Left ventricle myocardium superior (tissue), 1 donor: ENCODE measurements around the gene GSTM2. TPM values are rescaled to one million over a fixed set of nuclear protein-coding genes. Genes with fewer than 3 reads are reported as not detected.
"Not testable (repeated sequence)": the region's sequence is repeated elsewhere in the genome, so short reads cannot be mapped to it uniquely, and the experiment has no call there.

Experiments used
- ATAC-seq: fragments of 200-7000 bp; cut with Tn5 transposase; one replicate; pipeline ENCODE4 v1.9.1; 2020; ENCODE audit warnings: mild to moderate bottlenecking, moderate library complexity
- DNase-seq: peaks from one replicate; pipeline ENCODE4 v3.0.0-alpha.2; 2020
- intact Hi-C: fragments of 100-400 bp; cut with micrococcal nuclease; formaldehyde crosslinking; loops from one replicate; pipeline ENCODE4 v1.11.0; 2022
- total RNA-seq: library from RNA; stranded (reverse); fragmentation: NEBNext Ultra II Directional; extraction: Animal tissue kit (Norgen Biotek cat#: 25700); gene quantifications from one replicate; pipeline ENCODE4 v1.2.1, GENCODE V29; 2021
- donor health status: DM: no; HTN: yes; CAD: no; lungs with severe emphysema.

The GSTM2 gene
- total RNA-seq, 1 donor from 2014 or later: 83.6 TPM

DNA sequence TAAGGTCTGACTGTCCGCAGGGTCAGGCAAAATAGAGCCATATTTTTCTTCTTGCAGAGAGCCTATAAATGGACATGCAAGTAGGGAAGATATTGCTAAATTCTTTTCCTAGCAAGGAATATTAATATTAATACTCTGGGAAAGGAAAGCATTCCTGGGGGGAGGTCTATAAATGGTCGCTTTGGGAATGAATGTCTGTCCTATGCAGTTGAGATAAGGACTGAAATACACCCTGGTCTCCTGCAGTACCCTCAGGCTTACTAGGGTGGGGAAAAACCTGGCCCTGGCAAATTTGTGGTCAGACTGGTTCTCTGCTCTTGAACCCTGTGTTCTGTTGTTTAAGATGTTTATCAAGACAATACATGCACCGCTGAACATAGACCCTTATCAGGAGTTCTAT is 35.1 kb downstream of the GSTM2 start:
- intact Hi-C loops, DNase-seq, ATAC-seq: not testable (repeated sequence)

DNA sequence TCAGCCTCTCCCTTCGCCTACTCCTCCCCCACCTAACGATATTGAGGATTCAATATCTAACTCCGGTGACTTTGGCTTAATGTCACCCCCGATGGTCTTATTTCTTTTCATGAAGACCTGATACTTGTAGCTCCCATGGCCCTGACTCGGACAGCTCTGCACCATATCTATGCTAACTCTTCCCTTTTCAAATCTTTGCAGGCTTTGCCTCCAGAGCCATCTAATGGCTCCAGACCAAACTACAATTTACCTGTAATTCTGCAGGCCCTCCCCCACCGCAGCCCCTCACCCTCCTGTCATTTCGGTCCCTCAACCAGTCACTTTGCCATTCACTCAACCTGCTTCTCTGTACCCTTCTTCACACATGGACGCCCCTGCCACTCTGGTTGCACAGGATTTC is 36.3 kb downstream of the GSTM2 start:
- intact Hi-C loops: no loop called here
- ATAC-seq (no peak), DNase-seq (no peak)

DNA sequence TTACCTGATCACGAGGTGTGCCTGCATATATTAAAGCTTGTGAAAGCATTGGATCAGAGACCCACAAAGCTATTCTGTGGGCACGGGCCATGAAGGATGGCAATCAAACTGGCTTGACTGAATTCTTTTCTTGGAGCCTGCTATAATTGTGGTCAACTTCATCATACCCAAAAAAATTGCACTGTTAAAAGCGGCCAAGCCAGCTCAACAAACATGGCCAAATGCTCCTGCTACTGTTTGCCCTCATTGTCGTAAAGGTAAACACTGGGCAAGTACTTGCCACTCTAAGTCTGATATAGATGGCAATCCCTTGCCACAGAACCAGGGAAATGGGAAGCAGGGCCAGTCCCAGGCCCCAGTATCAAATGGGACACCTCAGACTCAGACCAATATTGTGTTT is 37.6 kb downstream of the GSTM2 start:
- no peak for DNase-seq
- no peak for ATAC-seq
- intact Hi-C loops: no loop called here

DNA sequence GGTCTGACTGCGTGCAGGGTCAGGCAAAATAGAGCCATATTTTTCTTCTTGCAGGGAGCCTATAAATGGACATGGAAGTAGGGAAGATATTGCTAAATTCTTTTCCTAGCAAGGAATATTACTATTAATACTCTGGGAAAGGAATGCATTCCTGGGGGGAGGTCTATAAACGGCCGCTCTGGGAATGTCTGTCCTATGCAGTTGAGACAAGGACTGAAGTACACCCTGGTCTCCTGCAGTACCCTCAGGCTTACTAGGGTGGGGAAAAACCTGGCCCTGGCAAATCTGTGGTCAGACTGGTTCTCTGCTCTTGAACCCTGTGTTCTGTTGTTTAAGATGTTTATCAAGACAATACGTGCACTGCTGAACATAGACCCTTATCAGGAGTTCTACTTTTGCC is 41.1 kb downstream of the GSTM2 start:
- intact Hi-C loops, DNase-seq, ATAC-seq: not testable (repeated sequence)

DNA sequence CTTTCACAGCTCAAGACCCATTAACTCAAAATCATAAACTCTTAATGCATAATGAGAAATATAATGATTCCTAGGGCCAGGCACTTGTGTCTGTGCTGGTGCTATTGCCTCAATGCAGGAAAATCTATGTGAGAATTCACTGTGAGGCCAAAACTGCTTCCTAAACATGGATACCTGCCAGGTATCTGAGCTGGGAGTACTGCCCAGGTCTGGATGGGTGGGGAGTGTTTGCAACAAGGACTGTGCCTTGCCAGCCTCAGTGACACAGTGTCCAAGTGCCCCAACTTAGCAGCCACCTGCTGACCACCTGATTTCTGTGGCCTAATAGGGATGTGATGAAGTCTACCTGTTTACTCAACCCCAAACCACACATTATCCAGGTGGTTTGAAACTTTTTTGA is 42.0 kb downstream of the GSTM2 start:
- peak; percentile 40 for ATAC-seq
- DNase-seq, intact Hi-C loops: not testable (repeated sequence)

DNA sequence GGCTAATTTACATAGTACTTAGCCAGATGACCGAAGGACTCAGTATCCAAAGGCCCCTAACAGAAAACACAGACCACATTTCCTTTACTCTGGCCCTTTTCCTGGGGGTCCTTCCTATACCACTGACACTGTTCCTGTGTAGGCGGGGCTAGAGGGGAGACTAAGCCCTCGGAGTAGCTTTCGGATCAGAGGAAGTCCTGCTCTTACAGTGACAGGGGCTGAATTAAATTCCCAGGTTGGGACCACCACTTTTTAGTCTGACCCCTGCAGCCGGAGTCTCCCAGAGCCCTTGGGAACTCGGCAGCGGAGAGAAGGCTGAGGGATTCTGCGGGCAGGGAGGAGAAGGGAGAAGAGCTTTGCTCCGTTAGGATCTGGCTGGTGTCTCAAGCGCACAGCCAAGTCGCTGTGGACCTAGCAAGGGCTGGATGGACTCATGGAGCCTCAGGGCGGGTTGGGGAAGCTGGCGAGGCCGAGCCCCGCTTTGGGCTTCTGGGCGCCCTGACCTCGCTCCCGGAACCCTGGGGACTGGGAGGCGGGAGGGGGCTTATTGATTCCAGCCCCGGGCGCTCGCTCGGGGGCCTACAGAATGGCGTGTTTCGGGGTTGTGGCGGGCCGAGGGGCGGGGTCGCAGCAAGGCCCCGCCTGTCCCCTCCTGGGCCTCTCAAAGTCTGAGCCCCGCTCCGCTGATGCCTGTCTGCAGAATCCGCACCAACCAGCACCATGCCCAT is 43.9 kb downstream of the GSTM2 start, which contains the start of gene GSTM5:
Gene GSTM5 (plus strand): TSS at position 659 of the 728 bp plus-strand sequence. CDS start 62 bp downstream, at position 721.
- peak; percentile 84 for ATAC-seq
- intact Hi-C loops: not testable (repeated sequence)
- DNase-seq: peak; percentile 64

DNA sequence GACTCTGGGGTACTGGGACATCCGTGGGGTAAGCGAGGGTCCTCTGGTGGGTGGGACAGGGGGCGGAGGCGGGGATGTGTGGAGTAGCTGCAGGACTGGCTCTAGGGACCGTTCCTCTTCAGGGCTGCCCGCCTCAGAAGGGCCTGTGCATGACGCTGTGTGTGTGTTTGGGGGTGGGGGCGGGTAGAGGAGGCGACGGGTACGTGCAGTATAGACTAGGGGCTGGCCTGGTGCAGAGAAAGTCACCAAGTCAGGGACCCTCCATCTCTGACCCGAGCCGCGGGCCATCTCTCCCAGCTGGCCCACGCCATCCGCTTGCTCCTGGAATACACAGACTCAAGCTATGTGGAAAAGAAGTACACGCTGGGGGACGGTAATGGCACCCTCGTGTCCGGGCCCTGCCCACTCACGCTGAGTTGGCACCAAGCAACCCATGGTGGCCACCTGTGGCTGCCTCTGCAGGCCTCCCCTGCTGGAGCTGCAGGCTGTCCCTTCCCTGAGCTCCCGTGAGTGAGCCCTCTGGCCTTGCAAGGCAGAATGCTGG is 44.5 kb downstream of the GSTM2 start:
- DNase-seq: no peak
- intact Hi-C loops: no loop called here
- ATAC-seq: peak; percentile 30

DNA sequence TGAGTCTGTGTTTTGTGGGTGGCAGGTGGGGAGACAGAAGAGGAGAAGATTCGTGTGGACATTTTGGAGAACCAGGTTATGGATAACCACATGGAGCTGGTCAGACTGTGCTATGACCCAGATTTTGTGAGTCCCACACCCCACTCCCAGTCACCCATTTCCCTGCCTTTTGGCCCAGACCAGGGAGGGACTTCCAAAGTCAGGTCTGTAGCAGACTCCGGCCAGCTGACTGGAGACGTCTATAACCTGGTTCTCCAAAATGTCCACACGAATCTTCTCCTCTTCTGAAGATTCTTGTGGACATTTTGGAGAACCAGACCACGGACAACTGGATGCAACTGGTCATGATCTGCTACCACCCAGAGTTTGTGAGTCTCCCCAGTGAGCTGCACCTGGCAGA is 45.8 kb downstream of the GSTM2 start:
- intact Hi-C loops: no loop called here

DNA sequence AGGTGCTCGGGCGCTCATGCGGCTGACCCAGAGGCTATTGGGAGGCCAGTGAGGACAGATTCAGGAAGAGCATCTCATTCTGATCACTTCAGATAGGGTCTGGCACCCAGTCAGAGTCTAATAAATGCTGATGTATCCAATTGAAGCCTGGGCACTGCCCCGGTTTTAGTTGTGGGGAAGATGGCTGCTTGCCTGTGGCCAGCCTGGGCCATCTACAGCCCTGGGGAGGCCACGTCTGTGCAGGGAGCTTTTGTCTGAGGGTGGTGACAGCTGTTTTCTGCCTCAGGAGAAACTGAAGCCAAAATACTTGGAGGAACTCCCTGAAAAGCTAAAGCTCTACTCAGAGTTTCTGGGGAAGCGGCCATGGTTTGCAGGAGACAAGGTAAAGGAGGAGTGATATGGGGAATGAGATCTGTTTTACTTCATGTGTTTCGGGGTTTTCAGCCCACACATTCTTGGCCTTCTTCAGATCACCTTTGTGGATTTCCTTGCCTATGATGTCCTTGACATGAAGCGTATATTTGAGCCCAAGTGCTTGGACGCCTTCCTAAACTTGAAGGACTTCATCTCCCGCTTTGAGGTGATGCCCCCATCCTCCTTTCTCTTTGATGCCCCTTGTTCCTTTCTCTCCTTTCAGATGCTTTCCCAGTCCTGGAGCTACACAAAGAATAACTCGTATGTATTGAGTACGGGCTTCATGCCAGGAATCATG is 47.0 kb downstream of the GSTM2 start:
- ATAC-seq (no peak), DNase-seq (no peak)
- intact Hi-C loops: no loop called here

More for the DNA sequence above, 45.8 kb downstream of the GSTM2 start:
- DNase-seq (no peak), ATAC-seq (no peak)

DNA sequence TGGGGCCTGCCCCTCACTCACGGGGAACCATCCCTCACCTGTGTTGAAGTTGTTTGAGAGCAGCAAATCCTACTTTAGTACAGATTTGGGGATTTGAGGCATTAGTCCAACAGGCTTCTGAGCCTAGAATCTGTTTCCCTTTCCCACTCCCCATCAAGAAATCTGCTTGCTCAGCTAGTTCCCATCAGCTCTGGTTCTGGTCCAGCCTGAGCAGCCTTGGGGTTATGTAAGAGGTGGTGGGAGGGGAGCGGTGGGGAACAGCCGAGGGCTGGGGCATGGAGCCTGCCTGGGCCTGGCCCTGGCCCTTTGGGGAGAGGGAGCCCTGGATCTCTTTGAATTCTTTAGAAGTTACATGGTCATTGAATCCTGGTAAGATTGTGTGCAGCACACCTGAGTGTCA is 48.3 kb downstream of the GSTM2 start:
- DNase-seq (no peak), ATAC-seq (peak; percentile 31)
- intact Hi-C loops: no loop called here

DNA sequence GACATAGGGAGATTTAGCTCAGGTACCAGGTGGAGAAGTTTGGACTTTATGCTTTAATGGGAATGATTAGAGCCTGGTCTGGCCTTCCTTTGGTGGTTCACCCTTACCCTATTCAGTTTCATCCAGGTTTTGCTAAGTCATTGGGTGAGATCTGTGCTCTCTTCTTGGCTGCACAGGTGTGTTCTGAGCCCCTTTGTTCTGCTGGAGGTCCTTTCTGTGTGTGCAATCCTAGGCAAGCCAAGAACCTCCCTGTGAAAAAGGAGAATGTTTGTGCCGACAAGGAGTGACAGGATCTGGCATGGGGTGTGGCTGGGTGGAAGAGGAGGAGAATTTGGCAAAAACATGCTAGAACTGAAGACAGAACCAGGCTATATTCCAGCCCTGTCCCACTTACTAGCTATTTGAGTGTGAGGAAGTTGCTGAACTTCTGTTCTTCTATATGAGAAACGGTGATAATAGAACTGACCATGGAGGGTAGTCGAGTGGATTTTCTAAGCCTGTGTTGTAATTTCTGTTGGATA is 48.8 kb downstream of the GSTM2 start:
- ATAC-seq (peak; percentile 59), DNase-seq (no peak)
- intact Hi-C loops: no loop called here

DNA sequence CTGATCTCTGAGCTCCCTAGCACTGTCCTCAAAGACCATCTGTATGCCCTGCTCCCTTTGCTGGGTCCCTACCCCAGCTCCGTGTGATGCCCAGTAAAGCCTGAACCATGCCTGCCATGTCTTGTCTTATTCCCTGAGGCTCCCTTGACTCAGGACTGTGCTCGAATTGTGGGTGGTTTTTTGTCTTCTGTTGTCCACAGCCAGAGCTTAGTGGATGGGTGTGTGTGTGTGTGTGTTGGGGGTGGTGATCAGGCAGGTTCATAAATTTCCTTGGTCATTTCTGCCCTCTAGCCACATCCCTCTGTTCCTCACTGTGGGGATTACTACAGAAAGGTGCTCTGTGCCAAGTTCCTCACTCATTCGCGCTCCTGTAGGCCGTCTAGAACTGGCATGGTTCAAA is 49.9 kb downstream of the GSTM2 start:
- intact Hi-C loops: no loop called here
- DNase-seq: no peak
- no peak for ATAC-seq

DNA sequence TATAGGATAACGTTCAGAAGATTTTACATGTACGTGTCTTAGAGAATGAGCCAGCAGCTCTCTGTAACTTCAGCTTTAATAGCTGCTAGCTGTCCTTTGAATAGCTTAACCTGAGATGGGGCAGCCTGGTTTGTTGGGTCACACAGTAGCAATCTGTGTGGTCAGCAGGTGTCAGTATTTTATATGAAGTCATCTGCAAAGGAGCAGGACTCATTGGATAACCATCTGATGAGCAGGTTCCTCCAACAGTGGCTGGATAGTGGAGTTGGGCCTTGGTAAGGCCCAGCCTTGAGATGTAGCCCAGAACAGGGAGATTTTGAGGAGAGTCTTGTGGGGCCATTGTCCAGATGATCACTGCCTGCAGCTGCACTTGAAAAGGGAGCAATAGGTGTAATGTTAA is 50.6 kb downstream of the GSTM2 start:
- intact Hi-C loops: no loop called here
- DNase-seq (no peak), ATAC-seq (peak; percentile 60)

DNA sequence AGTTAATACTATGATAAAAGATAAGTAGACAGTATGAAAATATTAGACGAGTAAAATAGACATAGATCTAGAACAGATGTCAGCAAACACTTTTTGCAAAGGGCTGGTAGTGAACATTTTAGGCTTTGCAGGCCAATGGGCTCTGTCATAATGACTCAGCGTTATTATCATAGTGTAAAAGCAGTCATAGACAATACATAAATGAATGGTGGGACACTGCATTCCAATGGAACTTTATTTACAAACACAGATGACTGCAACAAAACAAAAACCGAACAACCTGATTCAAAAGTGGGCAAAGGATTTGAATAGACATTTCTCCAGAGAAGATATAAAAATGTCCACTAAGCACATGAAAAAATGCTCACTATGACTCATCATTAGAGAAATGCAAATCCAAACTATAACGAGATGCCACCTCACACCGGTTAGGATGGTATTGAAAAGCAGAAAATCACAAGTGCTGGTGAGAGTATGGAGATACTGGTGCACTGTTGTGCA is 51.5 kb downstream of the GSTM2 start:
- DNase-seq (no peak), ATAC-seq (no peak)
- intact Hi-C loops: no loop called here

DNA sequence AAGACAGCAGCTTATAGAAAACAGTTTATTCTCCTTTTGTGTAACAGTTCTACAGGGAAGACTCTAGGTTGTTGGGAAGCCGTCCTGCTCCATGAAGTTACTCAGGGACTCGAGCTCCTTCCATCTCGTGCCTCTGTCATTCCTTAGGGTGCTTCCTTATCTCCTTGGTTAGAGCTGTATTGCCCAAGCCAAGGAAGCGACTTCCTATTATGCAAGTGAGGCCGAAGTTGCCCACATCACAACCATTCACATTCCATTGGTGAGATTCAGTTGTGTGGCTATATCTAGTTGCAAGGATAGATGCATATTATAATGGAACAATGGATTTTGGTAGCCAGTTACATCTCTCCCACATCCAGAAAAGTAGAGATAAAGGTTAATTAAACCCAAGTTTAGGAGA is 53.2 kb downstream of the GSTM2 start:
- intact Hi-C loops: no loop called here
- ATAC-seq (no peak), DNase-seq (no peak)

DNA sequence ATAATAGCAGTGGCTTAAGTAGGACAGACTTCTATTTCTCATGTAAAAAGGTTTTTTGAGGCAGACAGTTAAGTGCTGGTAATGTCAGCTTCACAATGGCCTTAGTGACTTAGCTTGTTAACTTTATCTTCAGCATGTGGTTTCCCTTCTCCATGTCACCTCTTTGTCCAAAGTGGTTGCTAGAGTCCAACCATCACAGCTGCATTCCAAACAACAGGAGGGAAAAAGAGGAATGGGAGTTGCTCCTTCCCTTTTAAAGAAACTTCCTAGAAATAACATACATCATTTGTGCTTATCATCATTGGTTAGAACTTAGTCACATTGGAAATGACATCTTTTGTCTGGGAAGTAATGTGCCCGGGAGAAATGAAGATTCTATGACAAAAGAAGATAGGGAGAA is 54.1 kb downstream of the GSTM2 start:
- intact Hi-C loops: no loop called here
- no peak for ATAC-seq
- DNase-seq: no peak

DNA sequence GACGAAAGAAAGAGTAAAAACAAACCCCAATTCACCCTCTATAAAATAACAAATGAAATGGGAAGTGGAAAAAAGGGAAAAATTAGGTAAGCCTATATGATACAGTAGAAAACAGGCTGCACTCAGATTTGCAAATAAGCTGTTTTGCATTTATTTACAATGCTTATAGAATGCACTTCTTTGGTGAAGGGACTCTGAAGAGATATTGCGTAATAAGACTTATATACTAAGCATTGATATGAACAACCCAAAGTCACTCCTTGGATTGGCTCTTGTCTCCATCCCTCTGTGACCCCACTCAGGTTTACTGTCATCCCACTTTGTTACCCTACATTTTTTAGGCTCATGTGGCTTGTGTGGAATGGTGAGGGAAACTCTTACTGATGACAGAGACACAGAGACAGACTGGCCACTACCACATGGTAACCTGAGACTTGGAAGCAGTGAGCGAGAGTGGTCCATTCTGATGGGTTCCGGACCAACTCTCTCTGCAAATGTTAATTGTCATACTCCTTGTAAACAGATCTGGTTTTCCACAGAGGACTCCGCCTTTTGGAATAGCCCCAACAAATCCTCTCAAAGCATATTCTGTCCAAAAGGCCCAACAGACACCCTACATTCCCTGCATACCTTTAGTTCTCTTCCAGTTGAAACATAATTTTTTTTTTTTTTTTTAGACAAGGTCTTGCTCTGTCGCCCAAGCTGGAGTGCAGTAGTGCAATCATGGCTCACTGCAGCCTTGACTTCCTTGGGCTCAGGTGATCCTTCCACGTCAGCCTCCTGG is 55.2 kb downstream of the GSTM2 start:
- DNase-seq: no peak
- ATAC-seq: no peak
- intact Hi-C loops: no loop called here
